ENCODE measurements around the gene PTN.

PTN gene

GRCh38 chr7:137343281-137343841 is at the start of gene PTN:
TSS of gene PTN (minus strand) at chr7:137343733. CDS start at chr7:137254973, 88,760 bp downstream.
- no peak for DNase-seq (ENCODE audit: extremely low spot score)

GRCh38 chr7:137390076-137390475 is 46.5 kb upstream of the PTN start:
- CTCF ChIA-PET, result no interaction called here
- no peak for TF ChIP-seq CTCF (IDR thresholded peaks at IDR 0.05; ENCODE audit: control extremely low read depth, extremely low read depth, low read depth, missing control alignments)
- POLR2A ChIA-PET, result no interaction called here
- no peak for DNase-seq (ENCODE audit: extremely low spot score)

More at GRCh38 chr7:137343281-137343841, at the start of gene PTN:
- no peak for TF ChIP-seq CTCF (IDR thresholded peaks at IDR 0.05; ENCODE audit: control extremely low read depth, extremely low read depth, low read depth, missing control alignments)
- POLR2A ChIA-PET, result no interaction called here
- CTCF ChIA-PET, result interaction anchor here (2.0 kb wide), 1 partner anchor 15 kb away, joined by 6 read pairs; no protein-coding TSS in a partner anchor

- CTCF ChIA-PET, result interaction anchor here (0.7 to 1.3 kb wide), 2 partner anchors 16 to 20 kb away, joined by 3 to 4 read pairs; no protein-coding TSS in a partner anchor
- TF ChIP-seq CTCF (IDR thresholded peaks at IDR 0.05; ENCODE audit: control extremely low read depth, extremely low read depth, low read depth, missing control alignments), result no peak
- POLR2A ChIA-PET, result no interaction called here
- DNase-seq (ENCODE audit: extremely low spot score), result no peak
Measured at GRCh38 chr7:137388916-137389315, 45.4 kb upstream of the PTN start.

- CTCF ChIA-PET, result interaction anchor here (0.9 to 1.8 kb wide), 3 partner anchors 9 to 15 kb away, joined by 3 to 5 read pairs (median 4); no protein-coding TSS in a partner anchor
- no peak for DNase-seq (ENCODE audit: extremely low spot score)
- TF ChIP-seq CTCF (IDR thresholded peaks at IDR 0.05; ENCODE audit: control extremely low read depth, extremely low read depth, low read depth, missing control alignments), result no peak
- POLR2A ChIA-PET, result no interaction called here
Measured at GRCh38 chr7:137386966-137387365, 43.4 kb upstream of the PTN start.

- ChIA-PET CTCF (no interaction called here), POLR2A (no interaction called here)
- TF ChIP-seq CTCF (IDR thresholded peaks at IDR 0.05; ENCODE audit: control extremely low read depth, extremely low read depth, low read depth, missing control alignments), result no peak
- no peak for DNase-seq (ENCODE audit: extremely low spot score)
Measured at GRCh38 chr7:137381045-137381444, 37.5 kb upstream of the PTN start.

- ChIA-PET POLR2A (no interaction called here), CTCF (interaction anchor here (1.1 to 1.7 kb wide), 2 partner anchors 27 to 81 kb away, joined by 3 to 4 read pairs; no protein-coding TSS in a partner anchor)
- no peak for DNase-seq (ENCODE audit: extremely low spot score)
- no peak for TF ChIP-seq CTCF (IDR thresholded peaks at IDR 0.05; ENCODE audit: control extremely low read depth, extremely low read depth, low read depth, missing control alignments)
Measured at GRCh38 chr7:137373507-137373906, 30.0 kb upstream of the PTN start.

Measured in GM10248 (cell line).